GM19025 (cell line): Measurements from ENCODE around the gene STARD7.
"Not testable (repeated sequence)": the region's sequence is repeated elsewhere in the genome, so short reads cannot be mapped to it uniquely, and the experiment has no call there.

Experiments used
- ATAC-seq: cut with Tn5 transposase; IDR thresholded peaks from one replicate; pipeline ENCODE4 v1.9.1; 2021; ENCODE audit warnings: mild to moderate bottlenecking, low read depth, moderate library complexity; ENCODE audit not compliant: unreplicated experiment

Gene STARD7

DNA sequence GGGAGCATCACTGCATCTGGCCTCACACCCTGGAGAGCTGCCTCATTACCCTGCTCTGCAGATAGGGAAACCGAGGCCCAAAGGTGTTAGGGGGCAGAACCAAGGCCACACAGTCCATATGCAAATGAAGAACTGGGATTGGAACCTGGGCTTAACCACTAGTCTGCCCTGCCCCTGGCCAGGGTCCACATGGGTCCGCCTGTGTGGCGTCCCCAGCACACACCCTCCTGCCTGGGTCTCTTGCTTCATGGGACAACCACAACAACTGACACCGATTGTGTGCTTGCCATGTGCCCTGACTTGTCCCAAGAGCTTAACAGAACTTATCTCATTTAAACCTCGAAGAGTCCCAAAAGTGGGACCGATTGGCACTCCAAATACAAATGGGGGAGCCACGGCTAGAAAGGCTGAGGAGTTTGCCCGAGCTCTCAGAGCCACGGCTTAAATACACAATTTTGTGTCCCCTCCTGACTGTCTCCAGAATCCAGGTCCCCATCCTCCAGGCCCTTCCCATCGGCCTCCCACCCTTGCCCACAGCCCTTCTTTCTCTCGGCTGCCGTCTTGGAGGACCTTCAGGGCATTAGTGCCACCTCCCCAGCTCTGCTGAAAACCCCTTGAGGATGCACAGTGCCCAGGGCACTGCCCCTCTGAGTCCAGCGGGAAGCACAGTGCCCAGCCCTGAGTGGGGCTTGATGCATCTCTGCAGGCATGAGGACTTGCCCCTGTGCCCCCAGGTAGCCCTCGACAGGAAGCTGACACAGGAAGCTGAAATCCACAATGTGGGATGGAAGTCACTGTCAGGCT is 57.6 kb downstream of the STARD7 start:
- no peak for ATAC-seq

DNA sequence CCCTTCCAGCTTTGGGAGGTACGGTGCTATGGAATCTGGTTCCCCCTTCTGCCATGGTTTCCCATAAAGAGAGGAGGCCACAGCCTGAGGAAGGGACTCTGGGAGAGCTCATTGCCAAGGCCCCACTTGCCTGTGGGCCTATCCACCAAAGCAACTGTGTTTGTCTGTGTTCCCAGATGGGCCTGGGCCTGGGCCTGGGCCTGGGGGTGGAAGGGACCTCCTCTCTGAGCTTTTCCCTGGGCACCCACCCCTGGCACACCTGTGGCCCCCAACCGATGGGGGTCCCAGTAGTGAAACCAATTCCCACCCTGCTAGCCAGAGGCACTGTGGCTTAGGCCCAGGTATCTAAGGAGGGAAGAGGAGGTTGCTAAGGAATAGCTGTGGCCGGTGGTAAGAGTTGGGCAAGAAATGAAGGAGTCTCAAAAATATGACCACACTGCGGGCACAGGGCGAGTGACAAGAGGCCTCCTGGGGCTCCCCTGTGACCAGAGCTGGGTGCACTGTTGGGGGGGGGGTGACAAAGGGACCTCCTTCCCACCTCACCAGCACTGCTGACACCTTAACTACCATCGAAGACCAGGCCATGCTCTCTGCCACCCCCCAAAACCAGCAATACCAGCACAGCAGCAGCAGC is 58.5 kb downstream of the STARD7 start:
- no peak for ATAC-seq

DNA sequence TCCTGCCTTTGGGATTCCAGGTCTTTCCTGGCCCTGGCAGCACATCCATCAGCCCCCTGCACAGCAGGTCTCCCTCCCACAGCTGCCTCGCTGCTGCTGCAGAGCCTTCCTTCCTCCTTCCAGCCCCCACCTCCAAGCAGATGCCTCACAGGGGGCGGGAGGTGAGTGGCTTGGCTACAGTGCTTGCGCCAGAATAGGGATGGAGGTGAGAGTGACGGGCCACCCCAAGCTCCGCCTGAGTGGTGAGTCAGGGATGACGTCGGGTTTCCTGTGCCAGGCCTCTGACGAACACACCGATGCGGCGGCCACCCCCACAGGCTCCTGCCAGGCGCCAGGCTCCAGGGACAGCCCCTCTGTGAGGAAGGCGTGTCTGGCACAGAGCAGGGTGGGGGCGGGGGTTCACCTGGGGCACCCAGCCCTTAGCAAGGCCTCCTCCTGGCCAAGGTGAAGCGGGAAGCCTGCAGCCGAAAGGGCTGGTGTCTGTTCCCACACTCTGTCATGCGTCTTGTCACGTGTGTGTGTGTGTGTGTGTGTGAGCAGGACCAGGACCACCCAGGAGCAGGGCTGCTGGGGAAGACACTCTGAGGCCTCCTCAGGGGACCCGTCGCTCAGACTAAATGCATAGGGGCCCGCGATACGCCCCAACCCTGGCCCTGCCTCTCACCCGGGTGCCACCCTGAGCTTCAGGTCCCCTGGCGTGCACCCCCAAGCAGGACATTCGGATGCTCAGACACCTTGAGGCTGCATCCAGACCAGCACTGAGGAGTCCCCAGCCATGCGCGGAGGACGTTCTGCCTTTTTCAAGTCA is 60.0 kb downstream of the STARD7 start:
- ATAC-seq: peak; percentile 26

DNA sequence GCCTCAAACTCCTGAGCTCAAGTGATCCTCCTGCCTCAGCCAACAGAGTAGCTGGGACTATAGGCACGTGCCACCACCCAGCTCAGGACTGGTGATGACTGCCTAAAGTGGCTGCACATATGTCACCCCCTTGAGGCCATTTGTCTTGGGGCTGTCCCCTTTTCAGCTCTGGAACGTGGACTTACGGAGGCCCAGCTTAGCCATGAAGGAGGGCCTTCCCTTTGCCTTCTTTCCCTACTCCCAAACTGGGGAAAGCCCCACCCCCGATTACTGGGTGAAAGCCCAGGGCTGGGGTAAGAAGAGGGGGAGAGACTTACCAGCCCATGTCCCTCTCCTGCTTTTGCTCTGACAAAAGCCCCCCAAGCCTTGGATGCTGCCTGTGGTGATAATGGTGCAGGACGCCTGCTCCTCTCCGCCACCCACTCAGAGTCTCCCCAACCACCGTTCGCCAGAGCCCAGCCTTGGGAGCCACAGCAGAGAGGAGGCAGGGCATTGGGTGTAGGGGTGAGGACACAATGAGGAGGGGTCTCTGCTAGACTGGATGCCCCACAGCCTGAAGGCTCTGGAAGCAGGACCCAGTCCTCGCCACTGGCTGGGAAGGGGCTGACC is 60.9 kb downstream of the STARD7 start:
- ATAC-seq: no peak

DNA sequence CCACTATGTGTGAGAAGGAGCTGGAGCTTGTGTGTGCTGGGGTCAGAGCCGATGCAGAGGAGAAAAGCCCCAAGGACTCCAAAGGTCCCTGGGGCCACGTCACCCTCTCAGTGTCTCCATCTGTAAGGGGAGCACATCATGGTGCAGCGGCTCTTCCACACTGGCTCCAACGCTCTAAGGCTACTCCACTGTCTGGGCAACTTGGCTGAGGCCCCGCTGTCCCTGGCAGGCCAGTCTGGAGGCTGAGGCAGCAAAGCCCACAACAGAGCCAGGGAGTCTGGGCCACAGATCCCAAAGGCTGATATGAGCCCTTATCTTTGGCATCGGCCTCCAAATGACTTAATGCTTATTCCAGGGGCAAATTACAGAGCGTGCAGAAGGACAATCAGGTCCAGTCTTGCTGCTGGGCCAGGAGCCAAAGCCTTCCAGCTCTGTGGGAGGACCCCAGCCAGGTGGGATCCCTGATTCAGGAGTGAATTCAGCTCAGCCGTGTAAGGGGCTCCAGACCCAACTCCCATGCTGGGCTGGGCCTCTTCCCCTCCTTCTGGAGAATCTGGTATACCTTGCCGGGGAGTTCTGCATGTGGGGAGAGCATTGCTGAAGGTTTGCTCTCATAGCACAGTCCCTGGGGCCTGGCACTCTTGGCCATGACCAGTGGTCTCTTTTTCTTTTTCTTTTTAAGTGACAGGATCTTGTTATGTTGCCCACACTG is 61.6 kb downstream of the STARD7 start:
- ATAC-seq: no peak

DNA sequence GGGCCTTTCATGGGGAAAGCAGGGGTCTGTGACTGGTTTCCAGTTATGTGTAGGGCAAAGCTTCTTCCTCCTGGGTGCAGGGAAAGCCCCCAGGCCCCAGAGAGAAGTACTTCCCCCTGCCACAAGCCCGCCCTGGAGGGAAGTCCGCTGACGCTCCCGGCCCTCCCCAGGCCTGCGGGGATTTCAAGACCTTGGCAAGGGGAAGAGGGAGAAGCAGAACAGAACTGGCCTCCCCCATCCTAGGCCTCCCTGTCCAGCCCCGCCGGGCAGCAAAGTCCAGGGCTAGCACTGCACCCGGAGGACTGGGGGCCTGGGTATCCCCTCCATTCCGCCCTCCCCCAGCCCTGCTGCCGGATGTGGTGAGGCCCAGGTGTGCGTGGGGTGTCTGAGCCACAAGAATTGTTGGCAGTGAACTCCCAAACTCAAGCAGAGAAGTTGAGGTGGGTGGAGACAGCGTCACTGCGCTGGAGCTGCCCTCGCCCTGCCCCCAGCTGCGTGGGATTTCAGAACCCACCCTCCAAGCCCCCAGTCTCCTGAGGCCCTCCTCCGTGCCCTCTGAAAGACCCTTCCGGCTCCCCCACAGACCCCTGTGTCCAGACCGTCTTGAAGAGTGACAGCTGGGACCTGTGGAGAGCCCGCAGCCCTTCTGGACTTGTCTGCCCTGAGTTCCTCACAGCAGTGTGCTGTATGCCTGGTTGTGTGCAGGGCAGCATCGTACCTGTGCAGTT is 62.3 kb downstream of the STARD7 start:
- peak; percentile 30 for ATAC-seq

DNA sequence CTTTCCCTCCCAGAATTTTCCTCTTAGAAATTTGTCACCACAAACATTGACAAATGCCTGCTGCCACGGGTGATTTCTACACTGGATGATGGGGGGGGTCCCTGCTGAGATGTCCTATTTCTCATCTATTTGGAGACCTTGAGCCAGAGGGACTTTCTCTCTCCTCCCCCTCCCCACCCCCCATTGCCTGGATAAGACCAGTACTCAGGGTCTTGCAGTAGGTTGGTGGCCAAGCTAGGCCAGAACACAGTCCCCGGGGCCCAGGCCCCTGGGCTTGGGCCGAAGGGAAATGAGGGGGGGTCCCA is 62.8 kb downstream of the STARD7 start:
- no peak for ATAC-seq

DNA sequence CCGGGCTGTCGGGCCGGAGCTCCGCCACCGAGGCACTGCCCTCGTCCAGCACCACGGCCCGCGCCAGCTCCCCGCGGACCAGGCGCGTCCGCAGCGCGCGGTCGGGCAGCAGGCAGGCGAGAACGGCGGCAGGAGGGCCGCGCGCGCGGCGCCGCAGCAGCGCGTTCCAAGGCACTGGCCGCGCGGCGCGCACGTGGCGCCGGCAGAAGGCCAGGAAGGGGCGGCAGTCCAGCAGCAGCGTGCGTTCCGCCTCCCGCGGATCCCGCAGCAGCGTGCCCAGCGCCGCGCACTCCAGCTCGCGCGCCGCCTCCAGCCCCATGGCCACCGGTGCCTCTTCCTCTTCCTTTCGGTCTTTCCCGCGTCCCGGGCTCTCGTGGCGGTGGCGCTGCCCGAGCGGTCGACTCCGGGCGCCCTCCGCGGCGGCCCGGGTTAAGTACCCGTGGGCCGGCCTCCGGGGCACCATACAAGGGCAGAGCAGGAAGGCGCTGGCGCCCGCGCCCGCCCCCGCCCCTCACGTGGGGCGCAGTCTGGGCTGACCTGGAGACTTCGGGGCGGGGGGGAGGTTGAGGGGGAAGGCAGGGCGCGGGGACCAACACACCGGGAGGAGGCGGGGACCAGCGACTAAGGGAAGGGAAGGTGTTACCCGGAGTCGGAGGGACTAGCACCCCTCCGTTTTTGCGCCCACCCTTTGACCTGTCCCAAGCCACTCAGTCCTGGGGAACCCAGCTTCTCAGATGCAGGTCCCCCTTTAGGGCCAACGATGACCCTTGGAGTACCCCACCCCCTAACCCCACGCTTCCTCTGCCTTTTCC is 63.4 kb downstream of the STARD7 start, which contains the start of gene DUSP2:
Gene DUSP2 (minus strand): TSS at position 405 of the 812 bp plus-strand sequence. CDS start 86 bp downstream, at position 319.
- peak; percentile 55 for ATAC-seq

DNA sequence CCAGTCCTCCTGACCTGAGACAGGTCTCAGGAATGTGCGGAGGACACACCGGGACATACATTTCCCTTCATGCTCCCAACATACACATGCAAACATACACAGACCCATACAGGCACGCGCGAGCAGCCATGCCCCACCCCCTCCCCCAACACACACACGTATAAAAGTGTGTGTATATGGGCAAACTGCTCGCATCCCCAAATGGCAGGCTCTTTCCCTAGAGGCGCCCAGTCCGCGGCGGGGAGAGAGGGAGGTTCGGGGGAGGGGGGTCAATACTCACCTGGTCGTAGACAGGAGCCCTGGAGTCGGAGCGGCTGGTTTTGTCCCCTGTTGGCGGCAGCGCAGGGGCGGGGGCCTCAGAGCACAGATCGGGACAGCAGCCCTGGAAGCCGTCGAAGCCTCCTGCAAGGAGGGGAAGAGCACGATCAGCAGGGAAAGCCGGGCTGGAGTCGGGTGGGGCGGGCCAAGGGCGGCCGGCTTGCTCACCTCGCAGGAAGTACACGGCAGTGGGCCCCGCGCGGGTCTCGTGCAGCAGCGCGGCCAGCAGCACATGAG is 64.1 kb downstream of the STARD7 start:
- peak; percentile 3 for ATAC-seq

DNA sequence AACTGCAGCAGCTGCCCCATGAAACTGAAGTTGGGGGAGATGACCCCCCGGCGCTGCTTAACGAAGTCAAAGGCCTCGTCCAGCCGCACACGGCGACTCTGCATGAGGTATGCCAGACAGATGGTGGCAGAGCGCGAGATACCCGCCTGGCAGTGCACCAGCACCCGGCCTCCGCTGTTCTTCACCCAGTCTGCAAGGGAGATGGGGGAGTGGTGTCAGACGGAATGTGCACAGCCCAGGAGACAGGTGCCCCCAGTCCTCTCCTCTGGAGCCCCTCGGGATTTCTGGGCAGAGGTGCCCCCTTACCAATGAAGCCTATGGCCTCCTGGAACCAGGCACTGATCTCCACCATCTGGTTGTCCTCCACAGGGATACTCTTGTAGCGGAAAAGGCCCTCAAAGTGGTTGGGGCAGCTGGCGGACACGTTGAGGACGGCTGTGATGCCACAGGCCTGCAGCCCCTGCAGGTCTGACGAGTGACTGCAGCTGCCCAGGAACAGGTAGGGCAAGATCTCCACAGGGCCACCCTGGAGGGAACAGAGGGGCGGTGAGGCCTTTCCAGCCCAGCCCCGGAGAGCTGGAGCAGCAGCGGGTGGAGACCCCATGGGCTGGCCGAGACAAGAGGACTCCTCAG is 64.7 kb downstream of the STARD7 start:
- no peak for ATAC-seq

DNA sequence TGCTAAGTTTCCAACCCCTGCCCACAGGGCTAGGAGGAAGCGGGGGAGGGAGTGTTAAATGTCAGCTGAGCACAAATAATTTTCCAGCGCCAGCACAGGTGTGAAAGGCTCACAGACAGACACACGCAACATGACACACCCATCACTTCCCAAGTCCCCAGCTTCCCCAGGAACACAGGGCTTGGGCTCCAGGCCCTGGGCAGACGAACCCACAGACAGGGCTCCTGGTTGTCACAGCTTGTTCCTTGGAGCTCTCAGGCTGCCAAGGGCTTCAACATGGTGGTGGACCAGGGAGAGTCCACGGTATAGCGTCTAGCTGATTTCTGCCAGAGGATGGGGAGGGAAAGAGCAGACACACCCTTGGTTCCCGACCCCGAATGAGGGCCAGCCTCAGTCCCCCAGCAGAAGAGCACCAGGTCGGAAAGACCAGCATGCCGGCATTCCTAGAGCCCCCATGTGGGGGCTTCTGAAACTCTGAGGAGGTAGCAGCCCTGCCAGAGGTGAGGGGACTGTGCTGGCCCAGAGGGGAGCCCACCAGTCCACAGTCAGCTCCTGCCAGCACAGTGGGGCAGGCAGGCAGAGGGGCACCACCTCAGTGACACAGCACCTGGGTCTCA is 65.3 kb downstream of the STARD7 start:
- no peak for ATAC-seq

DNA sequence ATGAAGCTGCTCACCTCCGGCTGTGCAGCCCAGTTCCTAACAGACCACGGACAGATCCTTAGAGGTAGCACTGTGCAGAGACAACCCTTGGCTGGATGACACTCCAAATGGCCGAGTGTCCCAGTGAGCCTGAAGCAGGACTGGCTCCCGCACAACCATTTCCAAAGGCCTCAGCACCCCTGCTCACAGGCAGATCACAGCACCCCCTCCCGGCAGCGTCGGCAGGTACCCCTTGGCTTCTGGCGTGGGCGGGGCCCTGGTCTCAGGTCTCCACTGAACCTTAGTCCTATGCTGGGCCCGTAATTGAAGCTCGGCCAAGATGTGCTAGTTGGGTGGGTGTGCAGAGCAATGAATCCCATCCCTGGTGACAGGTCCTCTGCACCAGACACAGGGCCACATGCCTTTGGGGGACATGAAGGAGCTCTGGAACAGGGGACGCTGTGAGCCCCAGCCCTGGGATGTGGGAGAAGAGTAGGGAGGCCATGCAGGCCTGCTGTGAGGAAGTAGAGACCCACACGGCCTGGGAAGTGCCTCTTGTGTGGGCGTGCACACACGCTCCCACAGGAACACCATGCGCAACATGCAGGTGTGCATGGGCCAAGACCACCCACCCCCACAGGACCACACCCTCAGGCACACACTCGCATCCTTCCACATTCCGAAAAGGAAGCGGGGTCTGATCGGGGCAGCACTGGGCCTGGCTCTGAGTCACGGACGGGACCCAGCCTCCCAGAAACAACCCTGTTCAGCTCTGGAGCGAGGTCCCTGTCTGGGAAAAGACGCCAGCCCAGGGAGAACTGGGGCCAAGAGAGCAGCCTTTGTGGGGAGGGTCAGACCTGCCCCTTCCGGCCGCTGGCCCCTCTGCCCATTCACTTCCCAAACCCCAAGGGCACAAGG is 66.2 kb downstream of the STARD7 start:
- no peak for ATAC-seq

DNA sequence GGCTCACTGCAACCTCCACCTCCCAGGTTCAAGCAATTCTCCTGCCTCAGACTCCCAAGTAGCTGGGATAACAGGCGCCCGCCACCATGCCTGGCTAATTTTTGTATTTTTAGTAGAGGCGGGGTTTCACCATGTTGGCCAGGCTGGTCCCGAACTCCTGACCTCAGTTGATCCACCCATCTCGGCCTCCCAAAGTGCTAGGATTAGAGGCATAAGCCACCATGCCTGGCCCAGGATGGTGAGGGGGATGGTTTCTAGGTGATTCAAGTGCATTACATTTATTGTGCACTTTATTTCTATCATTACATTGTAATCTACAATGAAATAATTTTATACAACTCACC is 67.0 kb downstream of the STARD7 start:
- not testable (repeated sequence) for ATAC-seq

DNA sequence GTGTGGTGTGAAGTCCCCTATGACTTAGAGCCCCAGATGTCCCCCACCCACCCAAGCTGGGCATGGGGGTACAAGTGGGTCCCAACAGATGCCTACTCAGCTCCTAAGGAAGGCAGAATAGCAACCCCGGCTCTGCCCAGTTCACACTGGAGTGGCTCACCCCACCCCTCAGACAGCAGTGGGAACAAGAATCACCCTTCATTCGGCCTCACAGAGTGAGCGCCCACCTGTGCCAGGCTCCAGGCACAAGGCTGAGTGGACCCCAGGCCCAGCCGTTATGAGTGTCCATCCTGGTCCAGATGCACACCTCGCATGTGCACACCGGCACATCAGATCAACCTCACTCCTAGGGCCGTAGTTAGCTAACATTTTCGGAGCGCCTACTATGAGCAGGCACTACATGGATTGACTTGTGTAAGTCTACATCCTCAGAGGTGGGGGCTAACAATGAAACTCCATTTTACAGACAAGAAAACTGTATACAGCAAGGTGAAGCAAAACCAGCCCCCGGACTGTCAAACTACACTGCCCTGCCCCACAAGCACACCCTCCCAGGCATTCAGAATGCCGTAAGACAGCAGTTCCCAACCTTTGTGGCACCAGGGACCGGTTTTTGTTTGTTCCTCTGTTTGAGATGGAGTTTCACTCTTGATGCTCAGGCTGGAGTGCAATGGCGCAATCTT is 67.5 kb downstream of the STARD7 start:
- ATAC-seq: no peak

DNA sequence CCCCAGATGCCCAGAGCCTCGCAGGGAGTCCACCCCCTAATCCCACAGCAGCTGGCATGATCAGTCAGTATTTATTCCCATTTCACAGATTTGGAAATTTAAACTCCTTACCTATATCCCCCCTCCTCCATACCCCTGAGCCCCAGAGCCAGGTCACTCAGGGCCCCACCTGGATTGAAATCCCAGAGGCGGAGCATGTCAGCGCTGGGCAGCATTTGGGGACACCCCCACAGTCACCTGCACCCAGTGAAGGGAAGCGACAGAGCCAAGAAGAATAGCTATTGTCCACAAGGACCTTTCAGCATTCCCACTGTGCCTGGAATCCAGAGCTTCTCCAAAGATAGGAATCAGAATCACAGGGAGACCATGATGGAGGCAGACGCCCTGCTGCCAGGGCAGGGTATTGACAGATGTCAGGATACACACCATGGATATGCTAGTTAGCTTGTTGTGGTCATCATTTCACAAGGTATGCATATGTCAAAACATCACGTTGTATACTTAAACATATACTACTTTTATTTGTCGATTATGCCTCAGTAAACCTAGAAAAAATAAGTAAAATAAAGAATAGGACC is 69.4 kb downstream of the STARD7 start:
- no peak for ATAC-seq
